Measurements from ENCODE around the gene CIDEC.
A peak's percentile ranks its signal among the peaks of the same experiment; 100 is the strongest.

The CIDEC gene, protein sequence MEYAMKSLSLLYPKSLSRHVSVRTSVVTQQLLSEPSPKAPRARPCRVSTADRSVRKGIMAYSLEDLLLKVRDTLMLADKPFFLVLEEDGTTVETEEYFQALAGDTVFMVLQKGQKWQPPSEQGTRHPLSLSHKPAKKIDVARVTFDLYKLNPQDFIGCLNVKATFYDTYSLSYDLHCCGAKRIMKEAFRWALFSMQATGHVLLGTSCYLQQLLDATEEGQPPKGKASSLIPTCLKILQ

DNA sequence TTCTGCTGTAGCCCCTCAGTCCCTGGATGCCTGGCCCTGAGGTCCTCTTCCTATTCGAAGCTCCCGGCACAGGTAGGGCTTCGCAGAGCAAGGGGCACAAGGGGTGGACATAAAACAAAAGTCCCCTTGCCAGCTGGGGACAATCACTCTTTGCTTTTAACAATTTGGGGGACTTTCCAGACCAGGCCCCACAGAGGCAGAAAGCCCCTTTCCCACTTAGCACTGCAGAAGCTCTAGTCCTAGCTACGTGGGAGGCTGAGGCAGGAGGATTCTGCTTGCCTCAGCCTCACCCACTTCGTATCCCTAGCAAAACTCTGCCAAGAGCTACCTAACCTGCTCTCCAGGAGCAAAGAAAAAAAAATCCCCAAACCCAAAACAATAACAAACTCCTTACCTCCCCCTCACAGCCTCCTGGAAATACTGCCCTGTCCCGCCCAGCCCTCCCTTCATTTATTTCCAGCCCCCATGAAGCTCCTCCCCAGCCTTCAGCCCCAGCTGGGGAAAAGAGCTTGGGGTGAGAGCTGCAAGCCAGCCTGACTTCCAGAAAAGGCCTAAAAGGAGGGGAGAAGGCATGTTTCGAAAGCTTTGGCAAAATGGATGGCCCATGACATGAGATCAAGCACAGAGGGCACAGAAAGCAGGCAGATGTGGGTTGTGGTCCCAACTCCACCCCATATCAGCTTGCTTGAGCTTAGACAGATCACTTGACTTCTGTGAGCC, at the start of gene CIDEC:
Gene CIDEC (minus strand): TSS at position 424 of the 720 bp plus-strand sequence. CDS start 1,767 bp downstream, outside the sequence.
- no peak for DNase-seq (ENCODE audit: low read depth in 1 of 2, low spot score in 1 of 2)

DNA sequence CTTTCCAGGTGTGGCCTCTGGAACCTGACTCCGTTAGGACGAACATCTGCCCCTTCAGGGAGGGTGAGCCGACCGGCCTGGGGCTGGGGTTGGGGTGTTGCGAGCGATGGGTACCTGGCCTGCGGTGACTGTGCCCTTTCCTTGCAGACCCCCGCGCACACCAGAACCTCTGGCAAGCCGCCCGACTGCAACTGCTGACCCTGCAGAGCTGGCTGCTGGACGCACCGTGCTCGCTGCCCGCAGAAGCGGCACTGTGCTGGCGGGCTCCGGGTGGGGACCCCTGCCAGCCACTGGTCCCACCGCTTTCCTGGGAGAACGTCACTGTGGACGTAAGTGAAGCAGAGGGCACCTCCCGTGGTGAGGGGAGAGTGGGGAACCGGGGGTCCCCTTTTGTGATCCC, 48.1 kb upstream of the CIDEC start:
- DNase-seq (ENCODE audit: low read depth in 1 of 2, low spot score in 1 of 2): no peak

DNA sequence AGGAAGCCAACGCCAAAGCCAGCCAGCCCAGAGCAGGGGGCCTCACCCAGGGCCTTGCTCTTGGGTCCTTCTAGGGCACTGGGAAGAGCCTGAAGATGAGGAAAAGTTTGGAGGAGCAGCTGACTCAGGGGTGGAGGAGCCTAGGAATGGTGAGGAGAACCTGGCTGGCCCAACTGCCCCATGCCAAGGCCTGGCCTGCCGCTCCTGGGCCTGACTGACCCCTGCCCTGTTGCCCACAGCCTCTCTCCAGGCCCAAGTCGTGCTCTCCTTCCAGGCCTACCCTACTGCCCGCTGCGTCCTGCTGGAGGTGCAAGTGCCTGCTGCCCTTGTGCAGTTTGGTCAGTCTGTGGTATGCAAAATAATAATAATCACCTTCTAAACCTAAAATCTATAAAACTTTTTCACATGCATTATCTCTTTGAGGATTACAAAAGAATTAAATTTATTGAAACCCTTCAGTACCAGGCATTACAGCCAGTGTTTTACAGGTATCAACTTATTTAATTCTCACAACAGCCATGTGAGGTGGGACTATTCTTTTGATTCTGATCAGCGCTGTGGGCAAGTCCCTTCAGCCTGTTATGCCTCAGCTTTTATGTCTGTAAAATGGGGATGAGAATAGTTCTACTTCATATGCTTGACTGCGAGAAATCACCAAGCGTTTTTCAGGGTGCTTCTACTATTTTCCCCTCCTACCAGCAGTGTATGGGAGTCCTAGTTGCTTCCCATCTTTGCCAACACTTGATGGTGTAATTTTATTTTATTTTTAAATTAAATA, 38.4 kb upstream of the CIDEC start:
- no peak for DNase-seq (ENCODE audit: low read depth in 1 of 2, low spot score in 1 of 2)

DNA sequence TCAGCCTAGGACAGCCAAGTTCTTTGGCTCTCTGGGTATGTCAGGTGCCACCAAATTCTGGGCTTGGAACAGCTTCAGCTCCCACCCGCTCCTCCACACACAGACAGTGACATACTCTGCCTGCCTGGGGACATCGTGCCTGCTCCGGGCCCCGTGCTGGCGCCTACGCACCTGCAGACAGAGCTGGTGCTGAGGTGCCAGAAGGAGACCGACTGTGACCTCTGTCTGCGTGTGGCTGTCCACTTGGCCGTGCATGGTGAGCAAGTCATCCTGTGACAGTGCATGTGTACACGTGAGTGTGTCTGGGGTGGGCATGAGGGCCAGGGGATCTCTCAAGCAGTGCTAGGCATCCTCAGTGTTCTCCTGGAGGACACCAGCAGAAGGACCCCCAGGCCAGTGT, 37.8 kb upstream of the CIDEC start:
- DNase-seq (ENCODE audit: low read depth in 1 of 2, low spot score in 1 of 2): no peak

DNA sequence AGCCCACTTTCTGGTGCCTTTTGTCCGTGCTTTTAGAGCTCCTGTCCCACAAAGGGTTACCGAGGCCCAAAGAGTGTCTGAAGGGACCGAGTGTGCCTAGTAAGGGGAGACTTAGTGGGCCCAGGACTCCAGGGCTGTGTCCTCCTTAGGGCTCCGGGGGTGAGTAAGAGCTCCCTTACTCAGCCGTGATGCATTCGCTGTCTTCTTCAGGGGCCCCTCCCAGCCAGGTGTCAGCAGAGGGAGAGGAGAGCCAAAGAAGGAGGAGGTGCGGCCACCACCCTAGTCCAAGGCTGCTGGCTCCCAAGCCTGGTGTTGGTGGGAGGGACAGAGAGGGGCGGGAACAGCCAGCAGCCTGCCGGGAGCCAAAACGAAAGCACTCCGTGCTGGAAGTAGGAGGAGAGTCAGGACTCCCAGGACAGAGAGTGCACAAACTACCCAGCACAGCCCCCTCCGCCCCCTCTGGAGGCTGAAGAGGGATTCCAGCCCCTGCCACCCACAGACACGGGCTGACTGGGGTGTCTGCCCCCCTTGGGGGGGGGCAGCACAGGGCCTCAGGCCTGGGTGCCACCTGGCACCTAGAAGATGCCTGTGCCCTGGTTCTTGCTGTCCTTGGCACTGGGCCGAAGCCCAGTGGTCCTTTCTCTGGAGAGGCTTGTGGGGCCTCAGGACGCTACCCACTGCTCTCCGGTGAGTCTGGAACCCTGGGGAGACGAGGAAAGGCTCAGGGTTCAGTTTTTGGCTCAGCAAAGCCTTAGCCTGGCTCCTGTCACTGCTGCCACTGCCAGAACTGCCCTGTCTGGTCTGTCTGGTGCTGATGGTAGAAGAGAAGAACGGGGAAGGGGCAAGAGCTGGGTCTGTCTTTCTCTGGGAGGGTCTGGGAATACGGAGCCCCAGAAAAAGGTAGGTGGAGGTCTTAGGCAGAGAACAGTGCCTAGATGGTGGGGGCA, 37.0 kb upstream of the CIDEC start, which contains the start of gene IL17RC:
Gene IL17RC (plus strand): TSS at position 365 of the 947 bp plus-strand sequence. CDS start 218 bp downstream, at position 583.
- peak in 1 of 2 donors; percentile 25 for DNase-seq (ENCODE audit: low read depth in 1 of 2, low spot score in 1 of 2)

DNA sequence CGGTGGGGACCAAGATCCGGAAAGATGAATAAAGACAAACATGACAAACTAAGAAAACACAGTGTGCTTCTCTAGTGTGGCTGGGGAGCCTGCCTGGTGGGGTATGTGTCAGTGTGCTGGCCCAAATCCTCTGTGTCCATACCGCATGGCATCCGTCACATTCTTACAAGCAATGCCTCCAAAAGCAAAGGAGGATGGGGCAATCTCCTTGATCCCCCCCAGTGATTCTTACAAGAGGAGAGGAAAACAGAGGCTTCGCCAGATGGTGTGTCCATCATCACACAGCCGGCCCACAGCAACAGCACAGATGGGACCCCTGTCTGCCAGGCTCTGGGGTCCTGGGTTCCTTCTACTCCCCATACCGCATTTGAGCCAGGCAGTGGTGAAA, 36.3 kb upstream of the CIDEC start:
- DNase-seq (ENCODE audit: low read depth in 1 of 2, low spot score in 1 of 2): no peak

DNA sequence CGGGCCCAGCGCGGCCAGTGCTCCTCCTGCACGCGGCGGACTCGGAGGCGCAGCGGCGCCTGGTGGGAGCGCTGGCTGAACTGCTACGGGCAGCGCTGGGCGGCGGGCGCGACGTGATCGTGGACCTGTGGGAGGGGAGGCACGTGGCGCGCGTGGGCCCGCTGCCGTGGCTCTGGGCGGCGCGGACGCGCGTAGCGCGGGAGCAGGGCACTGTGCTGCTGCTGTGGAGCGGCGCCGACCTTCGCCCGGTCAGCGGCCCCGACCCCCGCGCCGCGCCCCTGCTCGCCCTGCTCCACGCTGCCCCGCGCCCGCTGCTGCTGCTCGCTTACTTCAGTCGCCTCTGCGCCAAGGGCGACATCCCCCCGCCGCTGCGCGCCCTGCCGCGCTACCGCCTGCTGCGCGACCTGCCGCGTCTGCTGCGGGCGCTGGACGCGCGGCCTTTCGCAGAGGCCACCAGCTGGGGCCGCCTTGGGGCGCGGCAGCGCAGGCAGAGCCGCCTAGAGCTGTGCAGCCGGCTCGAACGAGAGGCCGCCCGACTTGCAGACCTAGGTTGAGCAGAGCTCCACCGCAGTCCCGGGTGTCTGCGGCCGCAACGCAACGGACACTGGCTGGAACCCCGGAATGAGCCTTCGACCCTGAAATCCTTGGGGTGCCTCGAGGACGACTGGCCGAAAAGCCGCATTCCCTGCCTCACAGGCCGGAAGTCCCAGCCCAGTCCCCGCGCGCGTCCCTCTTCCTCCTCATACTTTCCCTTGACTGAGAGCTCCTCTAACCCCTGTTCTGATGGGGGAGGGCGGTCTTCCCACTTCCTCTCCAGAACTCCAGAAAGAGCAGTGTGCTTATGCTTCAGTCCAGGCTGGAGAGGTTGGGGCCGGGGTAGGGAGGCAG, 35.4 kb upstream of the CIDEC start:
- DNase-seq (ENCODE audit: low read depth in 1 of 2, low spot score in 1 of 2): peak in 1 of 2 donors; percentile 9

DNA sequence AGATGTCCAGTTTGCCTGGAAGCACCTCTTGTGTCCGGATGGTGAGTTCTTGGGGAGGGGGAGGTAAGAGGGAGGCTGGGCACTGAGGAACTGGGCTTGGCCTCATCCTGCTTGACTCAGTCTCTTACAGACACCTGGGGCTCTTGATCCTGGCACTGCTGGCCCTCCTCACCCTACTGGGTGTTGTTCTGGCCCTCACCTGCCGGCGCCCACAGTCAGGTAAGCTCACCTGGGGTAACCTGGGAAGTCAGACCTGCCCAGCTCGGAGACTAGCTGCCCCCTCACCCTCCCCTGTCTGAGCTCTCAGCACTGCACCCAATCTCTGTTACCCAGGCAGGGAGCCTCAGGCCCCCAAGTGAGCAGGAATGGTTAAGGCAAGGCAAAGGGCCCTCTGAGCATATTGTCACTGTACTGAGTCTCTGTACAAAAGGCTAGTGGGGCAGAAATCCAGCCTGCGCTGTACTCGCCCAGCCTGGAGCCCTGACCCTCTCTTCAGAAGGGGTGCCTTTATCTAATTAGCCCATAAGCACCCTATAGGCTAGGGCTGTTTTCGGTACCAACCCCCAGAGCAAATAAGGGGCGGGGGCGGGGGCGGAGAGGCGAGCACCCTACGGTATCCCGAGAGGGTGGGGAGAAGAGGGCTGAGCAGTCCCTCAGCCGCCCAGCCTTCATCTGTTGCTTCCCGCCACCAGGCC, 34.7 kb upstream of the CIDEC start:
- no peak for DNase-seq (ENCODE audit: low read depth in 1 of 2, low spot score in 1 of 2)

DNA sequence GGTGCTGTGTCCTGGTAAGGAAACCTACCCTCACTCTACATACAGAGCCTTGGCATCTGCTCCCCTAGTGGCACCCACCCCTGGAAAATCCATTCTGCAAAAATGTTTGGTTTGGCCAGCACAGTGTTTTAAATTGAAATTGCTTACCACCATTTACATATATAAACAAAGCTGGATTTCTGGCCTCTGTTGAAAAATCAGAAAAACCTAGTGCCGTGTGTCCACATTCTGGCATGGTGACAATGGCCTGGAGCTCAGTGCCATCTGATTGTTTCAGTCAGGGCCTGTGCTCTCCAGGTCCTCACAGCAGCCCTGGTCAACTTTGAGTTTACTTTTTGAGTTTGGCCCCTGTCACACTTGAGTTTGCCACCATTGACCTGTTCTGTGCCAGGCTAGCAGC, 34.0 kb upstream of the CIDEC start:
- no peak for DNase-seq (ENCODE audit: low read depth in 1 of 2, low spot score in 1 of 2)

DNA sequence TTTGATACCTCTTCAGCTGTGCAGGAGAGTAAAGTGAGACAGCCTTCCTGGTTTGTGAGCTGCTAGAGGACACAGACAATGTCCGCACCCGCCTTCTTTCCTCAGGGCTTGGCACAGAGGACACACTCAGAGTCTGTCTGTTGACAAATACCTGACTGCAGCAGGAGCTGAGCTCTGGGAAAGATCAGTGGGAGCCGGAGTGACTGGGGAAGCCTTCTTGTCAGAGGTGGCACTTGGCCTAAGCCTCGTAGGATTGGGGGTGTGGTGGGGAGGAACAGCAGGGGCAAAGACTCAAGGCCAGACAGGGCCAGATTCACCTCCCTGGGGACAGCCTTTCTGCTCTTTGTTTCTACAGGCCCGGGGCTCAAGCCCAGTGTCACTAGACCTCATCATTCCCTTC, 33.5 kb upstream of the CIDEC start:
- DNase-seq (ENCODE audit: low read depth in 1 of 2, low spot score in 1 of 2): no peak

DNA sequence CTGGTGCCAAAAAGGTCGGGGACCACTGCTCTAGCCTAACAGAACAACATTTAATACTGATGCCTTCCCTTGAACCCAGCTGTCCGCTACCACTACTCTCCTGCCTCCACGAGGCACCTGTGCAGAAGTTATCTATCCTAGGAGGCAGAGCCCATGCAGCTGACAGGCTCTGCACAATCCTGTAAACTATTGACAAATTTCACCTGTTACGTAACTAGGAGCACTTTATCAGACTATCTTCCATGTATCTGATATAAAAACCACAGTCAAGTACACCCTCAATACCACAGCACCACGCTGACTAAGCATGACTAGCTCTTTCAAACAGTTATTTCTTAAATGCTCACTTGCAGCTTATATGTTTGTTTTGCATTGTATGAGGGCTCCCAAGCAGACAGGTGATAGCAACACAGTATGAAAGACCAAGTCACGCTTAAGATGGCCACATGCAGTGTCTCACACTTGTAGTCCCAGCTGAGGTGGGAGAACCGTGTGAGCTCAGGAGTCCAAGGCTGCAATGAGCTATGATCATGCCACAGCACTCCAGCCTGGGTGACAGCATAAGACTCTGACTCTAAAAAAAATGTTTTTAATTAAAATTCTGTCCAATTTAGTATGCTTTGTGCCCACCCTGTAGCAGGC, 32.4 kb upstream of the CIDEC start:
- no peak for DNase-seq (ENCODE audit: low read depth in 1 of 2, low spot score in 1 of 2)

DNA sequence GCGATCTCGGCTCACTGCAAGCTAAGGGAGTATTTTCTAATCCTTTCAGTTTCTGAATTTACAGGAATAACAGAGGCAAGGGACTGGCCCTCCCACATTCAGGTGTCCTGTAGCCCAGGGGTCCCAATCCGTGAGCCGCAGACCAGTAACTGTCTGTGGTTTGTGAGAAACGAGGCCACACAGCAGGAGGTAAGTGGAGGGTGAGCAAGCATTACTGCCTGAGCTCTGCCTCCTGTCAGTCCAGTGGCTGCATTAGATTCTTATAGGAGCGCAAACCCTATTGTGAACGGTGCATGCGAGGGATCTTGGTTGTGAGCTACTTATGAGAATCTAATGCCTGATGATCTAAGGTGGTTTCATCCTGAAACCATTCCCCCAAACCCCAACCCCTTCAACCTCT, 31.8 kb upstream of the CIDEC start:
- no peak for DNase-seq (ENCODE audit: low read depth in 1 of 2, low spot score in 1 of 2)

DNA sequence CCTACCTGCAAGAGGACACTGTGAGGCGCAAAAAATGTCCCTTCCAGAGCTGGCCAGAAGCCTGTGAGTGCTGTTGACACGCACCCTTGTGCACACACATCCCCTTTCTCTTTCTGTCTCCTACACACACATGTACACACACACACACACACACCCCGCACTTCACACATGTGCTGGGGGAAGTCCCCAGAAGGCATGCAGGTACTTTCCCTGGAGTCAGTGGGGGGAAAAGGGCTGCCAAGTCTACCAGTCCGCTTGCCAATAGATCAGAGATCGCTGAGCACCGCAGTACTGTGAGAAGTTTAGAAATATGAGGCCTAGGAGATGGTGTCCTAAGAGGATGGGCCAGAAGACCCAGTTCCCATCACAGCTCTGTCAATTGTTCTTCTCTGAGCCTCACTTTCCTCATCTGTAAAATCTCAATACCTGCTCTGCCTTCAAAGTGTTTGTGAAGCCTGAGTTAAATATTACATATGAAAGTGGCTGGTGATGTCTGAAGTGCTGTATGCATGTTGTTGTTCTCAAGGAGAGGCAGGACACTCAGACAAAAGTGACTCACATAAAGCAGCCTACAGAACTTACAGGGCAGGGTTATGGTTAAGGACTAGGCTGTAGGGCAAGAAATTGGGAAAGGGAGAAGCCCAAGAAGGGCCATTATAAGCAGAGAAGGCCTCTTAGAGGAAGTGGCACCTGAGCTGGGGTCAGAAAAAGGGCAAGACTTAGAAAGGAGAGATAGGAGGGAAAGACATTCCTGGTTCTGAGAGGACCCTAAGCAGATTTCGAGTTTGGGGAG, 29.4 kb upstream of the CIDEC start:
- peak in 1 of 2 donors; percentile 12 for DNase-seq (ENCODE audit: low read depth in 1 of 2, low spot score in 1 of 2)

DNA sequence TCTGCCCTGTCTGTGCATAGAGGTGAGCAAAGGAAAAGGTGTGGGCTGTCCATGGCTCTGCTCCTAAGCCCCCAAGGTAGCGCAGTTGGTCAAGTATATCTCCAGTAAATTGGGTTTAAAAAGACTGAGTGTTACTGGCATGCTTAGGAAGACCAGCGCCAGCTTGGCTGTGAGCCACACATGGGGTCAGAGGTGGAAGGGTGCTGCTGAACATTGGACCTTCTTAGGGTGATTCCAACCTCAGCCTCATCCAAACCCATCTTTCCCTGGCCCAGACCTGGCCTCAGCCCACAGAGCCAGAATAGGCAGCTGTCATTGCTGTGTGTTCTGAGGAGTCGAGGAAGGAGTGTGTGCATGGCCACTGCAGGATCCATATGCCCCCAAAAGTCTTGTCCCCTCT, 28.2 kb upstream of the CIDEC start:
- DNase-seq (ENCODE audit: low read depth in 1 of 2, low spot score in 1 of 2): no peak

DNA sequence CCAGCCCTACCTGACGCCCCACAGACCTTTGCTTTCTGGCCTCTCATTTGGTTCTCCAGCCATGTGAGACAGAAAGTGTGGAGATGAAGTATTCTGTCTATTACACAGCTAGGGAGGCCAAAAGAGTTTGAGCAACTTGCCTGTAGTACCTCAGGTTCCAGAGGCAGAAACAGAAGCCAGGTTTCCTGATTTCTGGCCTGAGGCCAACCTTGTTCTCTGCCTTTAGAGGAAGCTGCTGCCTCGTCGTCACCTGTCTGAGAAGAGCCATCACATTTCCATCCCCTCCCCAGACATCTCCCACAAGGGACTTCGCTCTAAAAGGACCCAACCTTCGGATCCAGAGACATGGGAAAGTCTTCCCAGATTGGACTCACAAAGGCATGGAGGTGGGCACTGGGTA, 26.4 kb upstream of the CIDEC start:
- no peak for DNase-seq (ENCODE audit: low read depth in 1 of 2, low spot score in 1 of 2)

DNA sequence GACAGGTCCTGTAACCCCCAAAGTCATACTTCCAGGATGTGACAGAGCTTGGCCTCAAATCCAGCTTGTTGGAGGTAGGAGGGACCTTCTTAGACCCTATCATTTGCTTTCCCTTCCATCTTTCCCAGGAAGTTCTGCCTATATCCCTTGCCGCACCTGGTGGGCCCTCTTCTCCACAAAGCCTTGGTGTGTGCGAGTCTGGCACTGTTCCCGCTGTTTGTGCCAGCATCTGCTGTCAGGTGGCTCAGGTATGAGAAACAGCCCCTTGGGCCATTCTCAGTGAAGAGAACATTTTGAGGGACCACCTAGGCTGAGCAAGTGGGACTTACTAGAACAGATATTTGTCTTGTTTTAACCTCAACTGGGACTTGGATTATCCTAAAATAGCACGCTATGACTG, 23.9 kb upstream of the CIDEC start:
- DNase-seq (ENCODE audit: low read depth in 1 of 2, low spot score in 1 of 2): no peak

DNA sequence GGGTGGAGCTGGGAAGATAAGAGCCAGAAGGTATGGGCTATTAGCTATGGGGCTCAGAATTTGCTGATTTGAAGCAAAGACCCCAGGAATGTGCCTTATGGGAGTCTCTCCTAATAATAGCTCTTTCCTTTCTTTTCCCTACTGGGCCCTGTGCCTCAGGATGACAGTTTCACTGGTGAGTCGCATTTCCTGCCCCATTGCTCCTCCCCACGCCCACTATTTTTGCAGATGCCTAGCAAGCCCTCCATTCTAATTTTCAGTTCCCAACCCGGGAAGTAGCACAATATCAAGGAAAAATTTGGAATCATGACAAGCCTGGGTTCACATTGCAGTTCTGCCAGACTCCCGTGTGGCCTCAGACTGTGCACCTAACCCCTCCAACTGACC, 23.2 kb upstream of the CIDEC start:
- DNase-seq (ENCODE audit: low read depth in 1 of 2, low spot score in 1 of 2): no peak
